Measurements from ENCODE around the gene POLDIP3.
"Not testable (repeated sequence)": the region's sequence is repeated elsewhere in the genome, so short reads cannot be mapped to it uniquely, and the experiment has no call there.

Gene POLDIP3

GRCh38 chr22:42544686-42545085 is 70.0 kb downstream of the POLDIP3 start:
- TF ChIP-seq CTCF (IDR thresholded peaks at IDR 0.05; ENCODE audit: insufficient read depth, low read length, missing control alignments) = no peak
- H3K4me3 ChIP-seq (ENCODE audit: low read depth, low read length) = no peak overlapping the region
- POLR2A ChIA-PET = interaction anchor here (0.6 kb wide), 1 partner anchor 457 kb away, joined by 3 read pairs; no protein-coding TSS in a partner anchor
- CTCF ChIA-PET = interaction anchor here (1.1 kb wide), 1 partner anchor 16 kb away, joined by 3 read pairs; no protein-coding TSS in a partner anchor
- DNase-seq (ENCODE audit: low read depth, low spot score) = no peak

GRCh38 chr22:42539236-42539771 is 75.4 kb downstream of the POLDIP3 start:
- H3K4me3 ChIP-seq (ENCODE audit: low read depth, low read length); POLR2A ChIA-PET; DNase-seq (ENCODE audit: low read depth, low spot score); CTCF ChIA-PET: not testable (repeated sequence)

- H3K4me3 ChIP-seq (ENCODE audit: low read depth, low read length); CTCF ChIA-PET; POLR2A ChIA-PET; DNase-seq (ENCODE audit: low read depth, low spot score): not testable (repeated sequence)
Observed at GRCh38 chr22:42537199-42537831, 77.4 kb downstream of the POLDIP3 start.

- CTCF ChIA-PET; POLR2A ChIA-PET; H3K4me3 ChIP-seq (ENCODE audit: low read depth, low read length); DNase-seq (ENCODE audit: low read depth, low spot score): not testable (repeated sequence)
Observed at GRCh38 chr22:42536634-42537033, 78.0 kb downstream of the POLDIP3 start.

- POLR2A ChIA-PET = no interaction called here
- no peak for TF ChIP-seq CTCF (IDR thresholded peaks at IDR 0.05; ENCODE audit: insufficient read depth, low read length, missing control alignments)
- DNase-seq (ENCODE audit: low read depth, low spot score) = no peak
- CTCF ChIA-PET = no interaction called here
- no peak overlapping the region for H3K4me3 ChIP-seq (ENCODE audit: low read depth, low read length)
Observed at GRCh38 chr22:42536166-42536565, 78.5 kb downstream of the POLDIP3 start.

- H3K4me3 ChIP-seq (ENCODE audit: low read depth, low read length); CTCF ChIA-PET; POLR2A ChIA-PET; DNase-seq (ENCODE audit: low read depth, low spot score): not testable (repeated sequence)
Observed at GRCh38 chr22:42535082-42535731, 79.5 kb downstream of the POLDIP3 start.
